Mesenchymal stem cell (in vitro differentiated cells and primary cell): ENCODE data around the gene PRSS33.

Experiments used
- DNase-seq: peaks from one replicate; pipeline ENCODE4 v3.0.0-alpha.2; 2013
- H2AFZ ChIP-seq: one replicate; pipeline ENCODE4 v1.6.1; 2013; ENCODE audit warnings: low read depth, mild to moderate bottlenecking, control low read depth, inconsistent platforms, low read length, moderate library complexity
- H2AK5ac ChIP-seq: 2 replicates; pipeline ENCODE4 v1.6.1; 2013; ENCODE audit warnings: low read length, moderate library complexity, mild to moderate bottlenecking, inconsistent platforms; ENCODE audit not compliant: severe bottlenecking
- H2BK120ac ChIP-seq: one replicate; pipeline ENCODE4 v1.6.1; 2013; ENCODE audit warnings: low read depth, mild to moderate bottlenecking, inconsistent platforms, low read length, moderate library complexity
- H2BK12ac ChIP-seq, 2 experiments: one replicate each; pipeline ENCODE4 v1.6.1; 2013; ENCODE audit warnings: inconsistent platforms in 2 of 2, low read length in 2 of 2, mild to moderate bottlenecking in 2 of 2, moderate library complexity in 2 of 2, control low read depth in 1 of 2
- H2BK15ac ChIP-seq: one replicate; pipeline ENCODE4 v1.6.1; 2013; ENCODE audit warnings: mild to moderate bottlenecking, low read depth, inconsistent platforms; ENCODE audit not compliant: poor library complexity, severe bottlenecking
- H2BK5ac ChIP-seq: 2 replicates; pipeline ENCODE4 v1.6.1; 2013; ENCODE audit warnings: low read depth, mild to moderate bottlenecking, low read length, control low read depth, inconsistent platforms; ENCODE audit not compliant: poor library complexity, severe bottlenecking
- H3K14ac ChIP-seq, 2 experiments: one replicate each; pipeline ENCODE4 v1.6.1; 2013; ENCODE audit warnings: inconsistent platforms in 2 of 2, low read length in 2 of 2, control low read depth in 1 of 2, mild to moderate bottlenecking in 1 of 2, moderate library complexity in 1 of 2
- H3K18ac ChIP-seq, 2 experiments: one replicate each; pipeline ENCODE4 v1.6.1; 2013; ENCODE audit warnings: inconsistent platforms in 2 of 2, low read length in 2 of 2, control low read depth in 1 of 2, low read depth in 1 of 2, mild to moderate bottlenecking in 1 of 2
- H3K23ac ChIP-seq, 2 experiments: one replicate each; pipeline ENCODE4 v1.6.1; 2013; ENCODE audit warnings: inconsistent platforms in 2 of 2, low read length in 2 of 2, mild to moderate bottlenecking in 2 of 2, moderate library complexity in 2 of 2, control low read depth in 1 of 2
- H3K27ac ChIP-seq: 2 replicates; pipeline ENCODE4 v1.5.1; 2013; ENCODE audit warnings: mild to moderate bottlenecking, moderate library complexity, low read length, control low read depth, inconsistent platforms; ENCODE audit not compliant: poor library complexity, severe bottlenecking
- H3K27me3 ChIP-seq, 2 experiments: 2 replicates each; pipeline versions ENCODE4 v1.6.1 to v1.7.0; 2013; ENCODE audit warnings: low read length in 2 of 2, mild to moderate bottlenecking in 2 of 2, moderate library complexity in 2 of 2, control low read depth in 1 of 2, inconsistent platforms in 1 of 2; ENCODE audit not compliant: control insufficient read depth in 1 of 2, insufficient read depth in 1 of 2
- H3K36me3 ChIP-seq, 2 experiments: 2 replicates each; pipeline versions ENCODE4 v1.6.1 to v1.7.0; 2013; ENCODE audit warnings: low read length in 2 of 2, control low read depth in 1 of 2, inconsistent platforms in 1 of 2, low read depth in 1 of 2, mild to moderate bottlenecking in 1 of 2; ENCODE audit not compliant: insufficient read depth in 2 of 2, control insufficient read depth in 1 of 2
- H3K4ac ChIP-seq, 2 experiments: one replicate each; pipeline ENCODE4 v1.6.1; 2013; ENCODE audit warnings: inconsistent platforms in 2 of 2, low read length in 2 of 2, mild to moderate bottlenecking in 2 of 2, moderate library complexity in 2 of 2, control low read depth in 1 of 2, low read depth in 1 of 2
- H3K4me1 ChIP-seq: 2 replicates; pipeline ENCODE4 v1.6.1; 2013; ENCODE audit warnings: low read depth, low read length, control low read depth; ENCODE audit not compliant: control insufficient read depth, insufficient read depth
- H3K4me2 ChIP-seq: 2 replicates; pipeline ENCODE4 v1.6.1; 2013; ENCODE audit warnings: low read length, mild to moderate bottlenecking, inconsistent platforms; ENCODE audit not compliant: poor library complexity, severe bottlenecking
- H3K4me3 ChIP-seq, 2 experiments: 2 replicates each; pipeline versions ENCODE4 v1.5.1 to v1.7.0; 2013; ENCODE audit warnings: low read length in 2 of 2, mild to moderate bottlenecking in 2 of 2, control low read depth in 1 of 2, low read depth in 1 of 2; ENCODE audit not compliant: insufficient read depth in 1 of 2
- H3K79me1 ChIP-seq: replicated peaks from 2 replicates; pipeline ENCODE4 v1.6.1; 2013; ENCODE audit warnings: mild to moderate bottlenecking, control low read depth, low read length, inconsistent platforms; ENCODE audit not compliant: poor library complexity, severe bottlenecking
- H3K9ac ChIP-seq: 2 replicates; pipeline ENCODE4 v1.7.0; 2013; ENCODE audit warnings: mild to moderate bottlenecking, low read length, moderate library complexity
- H3K9me3 ChIP-seq: 2 replicates; pipeline ENCODE4 v1.7.0; 2013; ENCODE audit warnings: mild to moderate bottlenecking, low read length; ENCODE audit not compliant: control insufficient read depth
- H4K8ac ChIP-seq: one replicate; pipeline ENCODE4 v1.6.1; 2013; ENCODE audit warnings: inconsistent platforms, mild to moderate bottlenecking, low read length, moderate library complexity
- H4K91ac ChIP-seq: one replicate; pipeline ENCODE4 v1.6.1; 2013; ENCODE audit warnings: mild to moderate bottlenecking, low read length, inconsistent platforms
- WGBS: methylation state at CpG from one replicate; pipeline ENCODE4 v1.1.7; 2013; ENCODE audit warnings: mixed read lengths; 5-methylcytosine and 5-hydroxymethylcytosine counted together

The PRSS33 gene

GRCh38 chr16:2777903-2778629, 9.3 kb downstream of the PRSS33 start:
- no peaks in the 10 kb centered on the region for H3K9me3 ChIP-seq
- peaks cover 26% of the 10 kb centered on the region for H3K4me1 ChIP-seq
- H3K9ac ChIP-seq = peak overlapping the region; percentile 100
- peak overlapping the region; percentile 89 for H3K4me2 ChIP-seq
- peak overlapping the region; percentile 88 for H3K27ac ChIP-seq
- H3K79me1 ChIP-seq = peaks cover 16% of the 10 kb centered on the region
- peak overlapping the region; percentile 9 for H2BK15ac ChIP-seq
- H2BK120ac ChIP-seq = peak overlapping the region; percentile 59
- H2BK5ac ChIP-seq = peak overlapping the region; percentile 96
- H3K14ac ChIP-seq = peak overlapping the region in 1 of 2 experiments; percentile 92
- H4K8ac ChIP-seq = peak overlapping the region; percentile 91
- peak overlapping the region; percentile 61 for H2AK5ac ChIP-seq
- peak overlapping the region; percentile 99 for H4K91ac ChIP-seq
- peak overlapping the region in 1 of 2 experiments; percentile 98 for H3K23ac ChIP-seq
- WGBS = 19% methylated on average over 25 of the region's 27 CpGs
- H2AFZ ChIP-seq = no peak overlapping the region
- peaks cover 22 to 23% of the 10 kb centered on the region in 2 experiments for H3K36me3 ChIP-seq
- peak overlapping the region; percentile 31 to 45 for H2BK12ac ChIP-seq
- peak; percentile 41 for DNase-seq
- peak overlapping the region; percentile 84 to 100 for H3K4ac ChIP-seq
- peak overlapping the region; percentile 99 for H3K18ac ChIP-seq
- peaks cover 0 to 7% of the 10 kb centered on the region in 2 experiments for H3K27me3 ChIP-seq
- H3K4me3 ChIP-seq = peak overlapping the region; percentile 72 to 97

GRCh38 chr16:2777231-2777902, 10.0 kb downstream of the PRSS33 start, which contains the start of gene ELOB:
ELOB (minus strand) TSS chr16:2777280; CDS start chr16:2777239, 41 bp downstream.
- H3K4me1 ChIP-seq = peaks cover 28% of the 10 kb centered on the region
- peaks cover 29% of the 10 kb centered on the region in 2 experiments for H3K36me3 ChIP-seq
- peak within 1 kb of the TSS; percentile 89 for H3K4me2 ChIP-seq
- peak within 1 kb of the TSS; percentile 99 for H3K18ac ChIP-seq
- H3K79me1 ChIP-seq = peaks cover 16% of the 10 kb centered on the region
- peaks cover 0 to 2% of the 10 kb centered on the region in 2 experiments for H3K27me3 ChIP-seq
- no peaks in the 10 kb centered on the region for H3K9me3 ChIP-seq
- peak within 1 kb of the TSS; percentile 91 for H4K8ac ChIP-seq
- H3K23ac ChIP-seq = peak within 1 kb of the TSS in 1 of 2 experiments; percentile 98
- peak within 1 kb of the TSS; percentile 100 for H3K9ac ChIP-seq
- H2BK12ac ChIP-seq = peak within 1 kb of the TSS; percentile 31 to 66
- WGBS = 0% methylated on average over 56 of the region's 70 CpGs
- H3K4me3 ChIP-seq = peak within 1 kb of the TSS; percentile 90 to 97
- peak within 1 kb of the TSS; percentile 84 to 100 for H3K4ac ChIP-seq
- H2AK5ac ChIP-seq = peak within 1 kb of the TSS; percentile 68
- H2BK15ac ChIP-seq = peak within 1 kb of the TSS; percentile 63
- H2BK5ac ChIP-seq = peak within 1 kb of the TSS; percentile 96
- peak within 1 kb of the TSS; percentile 59 for H2BK120ac ChIP-seq
- H2AFZ ChIP-seq = peak within 1 kb of the TSS; percentile 92
- peak; percentile 81 for DNase-seq
- peak within 1 kb of the TSS; percentile 88 for H3K27ac ChIP-seq
- peak within 1 kb of the TSS; percentile 99 for H4K91ac ChIP-seq
- peak within 1 kb of the TSS; percentile 65 to 97 for H3K14ac ChIP-seq

- H3K27ac ChIP-seq = no peak overlapping the region
- peak overlapping the region; percentile 89 to 90 for H3K4me3 ChIP-seq
- no peaks in the 10 kb centered on the region for H3K27me3 ChIP-seq
- peak overlapping the region; percentile 88 for H4K91ac ChIP-seq
- peak; percentile 31 for DNase-seq
- H2AFZ ChIP-seq = peak overlapping the region; percentile 92
- H2BK15ac ChIP-seq = peak overlapping the region; percentile 63
- peak overlapping the region; percentile 74 for H3K4me2 ChIP-seq
- H3K4ac ChIP-seq = peak overlapping the region; percentile 76 to 92
- peak overlapping the region; percentile 88 for H3K9ac ChIP-seq
- H2BK12ac ChIP-seq = peak overlapping the region in 1 of 2 experiments; percentile 66
- no peak overlapping the region for H2AK5ac ChIP-seq
- peaks cover 28% of the 10 kb centered on the region for H3K4me1 ChIP-seq
- H3K18ac ChIP-seq = peak overlapping the region; percentile 90 to 95
- no peak overlapping the region for H2BK120ac ChIP-seq
- peaks cover 36 to 37% of the 10 kb centered on the region in 2 experiments for H3K36me3 ChIP-seq
- under 1% methylated on average over 45 of the region's 72 CpGs for WGBS
- H3K23ac ChIP-seq = peak overlapping the region in 1 of 2 experiments; percentile 94
- peak overlapping the region; percentile 71 for H2BK5ac ChIP-seq
- peak overlapping the region; percentile 82 for H4K8ac ChIP-seq
- peaks cover 16% of the 10 kb centered on the region for H3K79me1 ChIP-seq
- H3K14ac ChIP-seq = peak overlapping the region; percentile 65 to 97
- no peaks in the 10 kb centered on the region for H3K9me3 ChIP-seq
These were observed 10.7 kb downstream of the PRSS33 start for GRCh38 chr16:2776500-2777139.
